HEK293 (cell line): ENCODE results near the gene CLCNKB.

Experiments used
- CTCF ChIP-seq: fragments of 450-650 bp; formaldehyde crosslinking; IDR thresholded peaks from 2 replicates; pipeline ENCODE4 v1.5.1; 2016; ENCODE audit warnings: missing biosample characterization, missing genetic modification characterization
- REST ChIP-seq: fragments of 450-650 bp; formaldehyde crosslinking; IDR thresholded peaks from 2 replicates; pipeline ENCODE4 v1.5.1; 2016; ENCODE audit warnings: missing biosample characterization, missing genetic modification characterization
- ZNF624 ChIP-seq: fragments of 450-650 bp; formaldehyde crosslinking; IDR thresholded peaks from 2 replicates; pipeline ENCODE4 v1.5.1; 2017; ENCODE audit warnings: missing biosample characterization, missing genetic modification characterization

- TF ChIP-seq ZNF624 (tag by site-specific recombination) (no peak), CTCF (tag by site-specific recombination) (no peak), REST (tag by site-specific recombination) (no peak)
Measured at GRCh38 chr1:16046842-16047241, 3.3 kb downstream of the CLCNKB start.
